PC-9 (cell line): ENCODE data around the gene FRZB.

Experiments
- CTCF ChIP-seq: fragments of 200-600 bp; sonication (generic); conservative IDR thresholded peaks from 2 replicates; pipeline ENCODE4 v1.6.1; 2017; ENCODE audit warnings: mixed run types, antibody characterized with exemption, mild to moderate bottlenecking, moderate library complexity
- EZH2 ChIP-seq: fragments of 200-600 bp; sonication (generic); IDR thresholded peaks from 2 replicates; pipeline ENCODE4 v1.8.0; 2017; ENCODE audit warnings: antibody characterized with exemption, low read depth

GRCh38 chr2:182858671-182859070 lies 7.8 kb downstream of the FRZB start:
- TF ChIP-seq CTCF (no peak), EZH2 (no peak)
